T-helper 17 cell (primary cell): ENCODE data around the gene ORMDL3. TPM values are rescaled to one million over a fixed set of nuclear protein-coding genes. Genes with fewer than 3 reads are reported as not detected.

Experiments
- ATAC-seq: fragments of 150-1000 bp; cut with Tn5 transposase; 2 replicates; pipeline ENCODE4 v1.10.0; 2021; ENCODE audit warnings: mild to moderate bottlenecking, moderate library complexity
- DNase-seq, 3 donors: peaks; one replicate each; pipeline versions ENCODE4 v3.0.0 to v3.0.0-alpha.2; 2020 to 2021
- H3K9me3 ChIP-seq: one replicate; pipeline ENCODE4 v1.7.0; 2013; ENCODE audit warnings: low read length, mild to moderate bottlenecking; ENCODE audit not compliant: control insufficient read depth, poor library complexity, severe bottlenecking
- H3K27ac Mint-ChIP-seq: one replicate; pipeline ENCODE4 v1.8.0; 2022; ENCODE audit warnings: mild to moderate bottlenecking, moderate library complexity, mixed read lengths
- H3K27me3 Mint-ChIP-seq: one replicate; pipeline ENCODE4 v1.8.0; 2022; ENCODE audit warnings: mixed read lengths
- H3K36me3 Mint-ChIP-seq: one replicate; pipeline ENCODE4 v1.8.0; 2022; ENCODE audit warnings: low read depth, mixed read lengths
- H3K4me1 Mint-ChIP-seq: one replicate; pipeline ENCODE4 v1.8.0; 2022; ENCODE audit warnings: mild to moderate bottlenecking, mixed read lengths
- H3K4me3 Mint-ChIP-seq: one replicate; pipeline ENCODE4 v1.8.0; 2022; ENCODE audit warnings: mild to moderate bottlenecking, moderate library complexity, mixed read lengths
- total RNA-seq, 4 donors: library from RNA in 2 of 4; stranded (reverse) in 2 of 4; gene quantifications; one replicate each; pipeline ENCODE4 v1.2.3 and lab custom pipeline; 2022 to 2026

Gene ORMDL3
- total RNA-seq (10 to 100 TPM; 76.0 to 88.9 TPM), total RNA-seq (lab: John Stamatoyannopoulos, UW) (86.3 to 112 reads per million in 2 donors)

- Mint-ChIP-seq H3K4me1 (peaks cover 33% of the 10 kb centered on the region), H3K4me3 (peak within 1 kb of the TSS; percentile 94), H3K27ac (peak within 1 kb of the TSS; percentile 97), H3K27me3 (no peaks in the 10 kb centered on the region), H3K36me3 (peaks cover 7% of the 10 kb centered on the region)
- H3K9me3 ChIP-seq: no peaks in the 10 kb centered on the region
- DNase-seq (peak; percentile 84 to 86 (median 85)), ATAC-seq (peak; percentile 88)
Measured at GRCh38 chr17:39927101-39927928, at the start of gene ORMDL3, which contains the start of gene LRRC3C. Gene ORMDL3, minus strand, starts transcription at chr17:39927601. Its CDS starts 3,398 bp downstream, at chr17:39924203. Gene LRRC3C, plus strand, starts transcription at chr17:39927732. Its CDS starts 13,792 bp downstream, at chr17:39941524.

GRCh38 chr17:39975801-39976200, 48.4 kb upstream of the ORMDL3 start:
- Mint-ChIP-seq H3K4me1 (peaks cover 10% of the 10 kb centered on the region), H3K36me3 (no peaks in the 10 kb centered on the region), H3K27ac (no peak overlapping the region)

GRCh38 chr17:39974433-39974832, 47.0 kb upstream of the ORMDL3 start:
- DNase-seq: no peak
- peaks cover 34% of the 10 kb centered on the region for H3K27me3 Mint-ChIP-seq

More at GRCh38 chr17:39975801-39976200, 48.4 kb upstream of the ORMDL3 start:
- no peak overlapping the region for H3K4me3 Mint-ChIP-seq
- no peaks in the 10 kb centered on the region for H3K9me3 ChIP-seq
- DNase-seq (no peak), ATAC-seq (no peak)
- peaks cover 20% of the 10 kb centered on the region for H3K27me3 Mint-ChIP-seq

GRCh38 chr17:39973496-39973895, 46.1 kb upstream of the ORMDL3 start:
- no peak for ATAC-seq
- H3K9me3 ChIP-seq: no peaks in the 10 kb centered on the region
- Mint-ChIP-seq H3K27me3 (peaks cover 43% of the 10 kb centered on the region), H3K36me3 (peaks cover 2% of the 10 kb centered on the region), H3K4me3 (no peak overlapping the region), H3K4me1 (peaks cover 8% of the 10 kb centered on the region), H3K27ac (peak overlapping the region; percentile 43)
- no peak for DNase-seq

More at GRCh38 chr17:39974433-39974832, 47.0 kb upstream of the ORMDL3 start:
- Mint-ChIP-seq H3K4me3 (no peak overlapping the region), H3K4me1 (peaks cover 2% of the 10 kb centered on the region), H3K36me3 (peaks cover 2% of the 10 kb centered on the region), H3K27ac (peak overlapping the region; percentile 43)
- no peak for ATAC-seq
- no peaks in the 10 kb centered on the region for H3K9me3 ChIP-seq

GRCh38 chr17:39972271-39972670, 44.9 kb upstream of the ORMDL3 start:
- DNase-seq (no peak), ATAC-seq (no peak)
- Mint-ChIP-seq H3K36me3 (peaks cover 2% of the 10 kb centered on the region), H3K4me3 (no peak overlapping the region), H3K27me3 (peaks cover 44% of the 10 kb centered on the region), H3K4me1 (peaks cover 9% of the 10 kb centered on the region), H3K27ac (no peak overlapping the region)
- H3K9me3 ChIP-seq: no peaks in the 10 kb centered on the region

- H3K4me1 Mint-ChIP-seq: peaks cover 12% of the 10 kb centered on the region
- no peak for ATAC-seq
- H3K27me3 Mint-ChIP-seq: peaks cover 49% of the 10 kb centered on the region
- H3K36me3 Mint-ChIP-seq: peaks cover 2% of the 10 kb centered on the region
- H3K9me3 ChIP-seq: no peaks in the 10 kb centered on the region
- DNase-seq: no peak
- H3K27ac Mint-ChIP-seq: peak overlapping the region; percentile 24
- no peak overlapping the region for H3K4me3 Mint-ChIP-seq
Measured at GRCh38 chr17:39971076-39971603, 43.7 kb upstream of the ORMDL3 start.

- DNase-seq (no peak), ATAC-seq (no peak)
- Mint-ChIP-seq H3K4me3 (no peak overlapping the region), H3K27ac (no peak overlapping the region), H3K4me1 (peaks cover 13% of the 10 kb centered on the region), H3K36me3 (peaks cover 2% of the 10 kb centered on the region), H3K27me3 (peaks cover 49% of the 10 kb centered on the region)
- H3K9me3 ChIP-seq: no peaks in the 10 kb centered on the region
Measured at GRCh38 chr17:39970157-39970692, 42.8 kb upstream of the ORMDL3 start.

- ATAC-seq (no peak), DNase-seq (no peak)
- H3K4me1 Mint-ChIP-seq: peaks cover 17% of the 10 kb centered on the region
- peaks cover 2% of the 10 kb centered on the region for H3K36me3 Mint-ChIP-seq
- no peaks in the 10 kb centered on the region for H3K9me3 ChIP-seq
- H3K27ac Mint-ChIP-seq: no peak overlapping the region
- H3K4me3 Mint-ChIP-seq: no peak overlapping the region
- H3K27me3 Mint-ChIP-seq: peaks cover 49% of the 10 kb centered on the region
Measured at GRCh38 chr17:39969375-39969774, 42.0 kb upstream of the ORMDL3 start.

- no peak overlapping the region for H3K27ac Mint-ChIP-seq
- no peak for DNase-seq
- no peak for ATAC-seq
- peaks cover 20% of the 10 kb centered on the region for H3K4me1 Mint-ChIP-seq
- H3K36me3 Mint-ChIP-seq: peaks cover 2% of the 10 kb centered on the region
- no peaks in the 10 kb centered on the region for H3K9me3 ChIP-seq
- no peak overlapping the region for H3K4me3 Mint-ChIP-seq
- peaks cover 45% of the 10 kb centered on the region for H3K27me3 Mint-ChIP-seq
Measured at GRCh38 chr17:39968761-39969160, 41.4 kb upstream of the ORMDL3 start.

GRCh38 chr17:39966771-39967170, 39.4 kb upstream of the ORMDL3 start:
- no peaks in the 10 kb centered on the region for H3K9me3 ChIP-seq
- no peak overlapping the region for H3K27ac Mint-ChIP-seq
- peaks cover 2% of the 10 kb centered on the region for H3K36me3 Mint-ChIP-seq
- no peak overlapping the region for H3K4me3 Mint-ChIP-seq
- peaks cover 36% of the 10 kb centered on the region for H3K27me3 Mint-ChIP-seq
- H3K4me1 Mint-ChIP-seq: peaks cover 26% of the 10 kb centered on the region
- DNase-seq: no peak
- no peak for ATAC-seq

GRCh38 chr17:39965017-39965699, 37.8 kb upstream of the ORMDL3 start:
- Mint-ChIP-seq H3K36me3 (peaks cover 2% of the 10 kb centered on the region), H3K4me3 (no peak overlapping the region), H3K27ac (no peak overlapping the region), H3K27me3 (peaks cover 23% of the 10 kb centered on the region), H3K4me1 (peaks cover 24% of the 10 kb centered on the region)
- DNase-seq: no peak
- no peaks in the 10 kb centered on the region for H3K9me3 ChIP-seq
- ATAC-seq: no peak

GRCh38 chr17:39963829-39964228, 36.4 kb upstream of the ORMDL3 start:
- H3K27ac Mint-ChIP-seq: peak overlapping the region; percentile 62
- DNase-seq: no peak
- no peaks in the 10 kb centered on the region for H3K9me3 ChIP-seq
- peak; percentile 51 for ATAC-seq
- H3K36me3 Mint-ChIP-seq: no peaks in the 10 kb centered on the region
- peak overlapping the region; percentile 53 for H3K4me3 Mint-ChIP-seq
- peaks cover 24% of the 10 kb centered on the region for H3K4me1 Mint-ChIP-seq
- H3K27me3 Mint-ChIP-seq: peaks cover 9% of the 10 kb centered on the region
